ENCODE measurements around the gene SEPTIN12. TPM values are rescaled to one million over a fixed set of nuclear protein-coding genes. Genes with fewer than 3 reads are reported as not detected.

SEPTIN12 gene
- total RNA-seq, 1 experiment from 2014 or later, result not detected

GRCh38 chr16:4734063-4734729 lies 53.9 kb downstream of the SEPTIN12 start, which contains the start of the genes ANKS3 and DNAAF8 (continued):
- TF ChIP-seq NR1H2 (CRISPR knock-in tag; IDR thresholded peaks at IDR 0.05) (no peak), NFYB (CRISPR knock-in tag; conservative IDR thresholded peaks at IDR 0.05; ENCODE audit: low read depth) (peak; percentile 82), TP53 (CRISPR knock-in tag; IDR thresholded peaks at IDR 0.05) (no peak), SMAD4 (CRISPR knock-in tag; IDR thresholded peaks at IDR 0.05) (no peak), ZNF671 (CRISPR knock-in tag; IDR thresholded peaks at IDR 0.05) (no peak), USF1 (CRISPR knock-in tag; IDR thresholded peaks at IDR 0.05) (peak; percentile 12; the same call in 1 of the 2 replicates), MYBL2 (CRISPR knock-in tag; IDR thresholded peaks at IDR 0.05) (peak; percentile 72), ZNF512 (CRISPR knock-in tag; IDR thresholded peaks at IDR 0.05; ENCODE audit: borderline replicate concordance) (no peak), USF2 (CRISPR knock-in tag; IDR thresholded peaks at IDR 0.05) (peak; percentile 42; the same call in 1 of the 2 replicates), ZNF138 (CRISPR knock-in tag; conservative IDR thresholded peaks at IDR 0.05) (no peak), MAX (CRISPR knock-in tag; IDR thresholded peaks at IDR 0.05) (peak; percentile 79; the same call in 1 of the 2 replicates), JUN (CRISPR knock-in tag; IDR thresholded peaks at IDR 0.05) (no peak), AR (CRISPR knock-in tag; IDR thresholded peaks at IDR 0.05) (no peak), ZNF232 (CRISPR knock-in tag; IDR thresholded peaks at IDR 0.05) (no peak), FOXK1 (CRISPR knock-in tag; IDR thresholded peaks at IDR 0.05) (peak; percentile 76; the same call in 1 of the 2 replicates), AFF4 (CRISPR knock-in tag; IDR thresholded peaks at IDR 0.05; ENCODE audit: borderline replicate concordance) (no peak), ZBTB43 (CRISPR knock-in tag; IDR thresholded peaks at IDR 0.05) (0 out of 2 replicates have a peak, but pooled peaks have one; percentile 61), TEAD4 (CRISPR knock-in tag; IDR thresholded peaks at IDR 0.05) (0 out of 2 replicates have a peak, but pooled peaks have one; percentile 15), ZNF219 (CRISPR knock-in tag; IDR thresholded peaks at IDR 0.05; ENCODE audit: borderline replicate concordance) (no peak)
